Activated naive CD4-positive, alpha-beta T cell treated with anti-CD3 and anti-CD28 coated beads for 36 hours (primary cell): ENCODE results near the gene SF3A1. TPM values are rescaled to one million over a fixed set of nuclear protein-coding genes. Genes with fewer than 3 reads are reported as not detected.
A peak's percentile ranks its signal among the peaks of the same experiment; 100 is the strongest.

ENCODE experiments used
- CTCF ChIA-PET: fragments of 350-600 bp; sonication (Branson Sonifier 250); formaldehyde crosslinking; loops from one replicate; lab custom pipeline; 2021; ENCODE audit warnings: antibody characterized with exemption; lab: Charles Lee
- DNase-seq: peaks from one replicate; pipeline ENCODE4 v3.0.0-alpha.2; 2020
- H3K27ac Mint-ChIP-seq: one replicate; pipeline ENCODE4 v1.8.0; 2021; ENCODE audit warnings: mild to moderate bottlenecking, mixed read lengths
- H3K27me3 Mint-ChIP-seq: one replicate; pipeline ENCODE4 v1.8.0; 2021; ENCODE audit warnings: low read depth, mixed read lengths
- H3K36me3 Mint-ChIP-seq: one replicate; pipeline ENCODE4 v1.8.0; 2021; ENCODE audit warnings: low read depth, mixed read lengths
- H3K4me1 Mint-ChIP-seq: one replicate; pipeline ENCODE4 v1.8.0; 2021; ENCODE audit warnings: low read depth, mixed read lengths
- H3K4me3 Mint-ChIP-seq: one replicate; pipeline ENCODE4 v1.8.0; 2021; ENCODE audit warnings: mild to moderate bottlenecking, moderate library complexity, mixed read lengths
- H3K9me3 Mint-ChIP-seq: one replicate; pipeline ENCODE4 v1.8.0; 2021; ENCODE audit warnings: mixed read lengths
- intact Hi-C: fragments of 100-400 bp; cut with micrococcal nuclease; formaldehyde crosslinking; loops from one replicate; pipeline ENCODE4 v1.15.1; 2023
- total RNA-seq, 2 experiments: library from RNA; stranded (reverse); gene quantifications; one replicate each; pipeline ENCODE4 v1.2.3, GENCODE V29; 2021

SF3A1 gene
- total RNA-seq, 2 experiments from 2014 or later: 274 to 276 TPM

GRCh38 chr22:30306627-30307011, 50.1 kb downstream of the SF3A1 start:
- CTCF ChIA-PET: interaction anchor here (0.7 to 3.6 kb wide), 3 partner anchors 10 to 19 kb away, joined by 3 to 10 read pairs (median 8); no protein-coding TSS in a partner anchor
- Mint-ChIP-seq H3K4me1 (peaks cover 98% of the 10 kb centered on the region), H3K27me3 (no peaks in the 10 kb centered on the region), H3K9me3 (no peaks in the 10 kb centered on the region), H3K27ac (peak overlapping the region; percentile 97), H3K4me3 (peak overlapping the region; percentile 70), H3K36me3 (peaks cover 3% of the 10 kb centered on the region)
- intact Hi-C loops: loop anchor here (1.0 kb wide), 2 partner anchors 9 to 50 kb away; partner anchors contain the start of gene SF3A1
- DNase-seq: no peak

- Mint-ChIP-seq H3K9me3 (no peaks in the 10 kb centered on the region), H3K36me3 (peaks cover 7% of the 10 kb centered on the region), H3K27ac (peak overlapping the region; percentile 97), H3K4me1 (peaks cover 98% of the 10 kb centered on the region), H3K27me3 (no peaks in the 10 kb centered on the region), H3K4me3 (peak overlapping the region; percentile 70)
- intact Hi-C loops: loop anchor here (1.0 to 2.0 kb wide), 4 partner anchors 9 to 50 kb away; partner anchors contain the start of genes CASTOR1, SF3A1 and TBC1D10A
- DNase-seq: peak; percentile 62
- CTCF ChIA-PET: interaction anchor here (0.7 to 3.6 kb wide), 3 partner anchors 11 to 18 kb away, joined by 3 to 10 read pairs (median 8); no protein-coding TSS in a partner anchor
Observed at GRCh38 chr22:30305906-30306626, 50.6 kb downstream of the SF3A1 start.

GRCh38 chr22:30305519-30305905, 51.2 kb downstream of the SF3A1 start:
- DNase-seq: peak; percentile 78
- Mint-ChIP-seq H3K27ac (peak overlapping the region; percentile 97), H3K4me1 (peaks cover 98% of the 10 kb centered on the region), H3K9me3 (no peaks in the 10 kb centered on the region), H3K4me3 (peak overlapping the region; percentile 70), H3K36me3 (peaks cover 7% of the 10 kb centered on the region), H3K27me3 (no peaks in the 10 kb centered on the region)
- CTCF ChIA-PET: no interaction called here
- intact Hi-C loops: loop anchor here (1.0 to 2.0 kb wide), 2 partner anchors 17 to 21 kb away; partner anchors contain the start of genes CASTOR1 and TBC1D10A

GRCh38 chr22:30304495-30305244, 52.0 kb downstream of the SF3A1 start:
- intact Hi-C loops: loop anchor here (1.0 to 2.0 kb wide), 2 partner anchors 16 to 22 kb away; partner anchors contain the start of genes CASTOR1 and TBC1D10A
- Mint-ChIP-seq H3K9me3 (no peaks in the 10 kb centered on the region), H3K27ac (peak overlapping the region; percentile 97), H3K36me3 (peaks cover 7% of the 10 kb centered on the region), H3K4me1 (peaks cover 97% of the 10 kb centered on the region), H3K4me3 (peak overlapping the region; percentile 70), H3K27me3 (no peaks in the 10 kb centered on the region)
- DNase-seq: no peak
- CTCF ChIA-PET: interaction anchor here (0.5 to 0.7 kb wide), 2 partner anchors 54 to 70 kb away, joined by 3 read pairs; no protein-coding TSS in a partner anchor

GRCh38 chr22:30302810-30303138, 53.9 kb downstream of the SF3A1 start:
- Mint-ChIP-seq H3K4me3 (peak overlapping the region; percentile 30), H3K27me3 (no peaks in the 10 kb centered on the region), H3K27ac (peak overlapping the region; percentile 97), H3K36me3 (peaks cover 8% of the 10 kb centered on the region), H3K9me3 (no peaks in the 10 kb centered on the region), H3K4me1 (peaks cover 96% of the 10 kb centered on the region)
- DNase-seq: no peak
- intact Hi-C loops: no loop called here
- CTCF ChIA-PET: interaction anchor here (1.1 to 1.9 kb wide), 4 partner anchors 10 to 88 kb away, joined by 3 to 10 read pairs (median 4); no protein-coding TSS in a partner anchor

- H3K9me3 Mint-ChIP-seq: no peaks in the 10 kb centered on the region
- peak overlapping the region; percentile 30 for H3K4me3 Mint-ChIP-seq
- H3K27me3 Mint-ChIP-seq: no peaks in the 10 kb centered on the region
- peaks cover 8% of the 10 kb centered on the region for H3K36me3 Mint-ChIP-seq
- CTCF ChIA-PET: interaction anchor here (0.6 to 1.9 kb wide), 6 partner anchors 11 to 123 kb away, joined by 3 to 10 read pairs (median 4); partner anchors contain the start of gene MTFP1
- intact Hi-C loops: no loop called here
- DNase-seq: peak; percentile 42
- peaks cover 98% of the 10 kb centered on the region for H3K4me1 Mint-ChIP-seq
- H3K27ac Mint-ChIP-seq: peak overlapping the region; percentile 97
Observed at GRCh38 chr22:30301995-30302809, 54.5 kb downstream of the SF3A1 start.

GRCh38 chr22:30299322-30299721, 57.4 kb downstream of the SF3A1 start:
- Mint-ChIP-seq H3K27me3 (no peaks in the 10 kb centered on the region), H3K4me3 (no peak overlapping the region), H3K27ac (peak overlapping the region; percentile 70), H3K36me3 (peaks cover 8% of the 10 kb centered on the region), H3K4me1 (peaks cover 90% of the 10 kb centered on the region), H3K9me3 (no peaks in the 10 kb centered on the region)
- CTCF ChIA-PET: interaction anchor here (1.0 to 1.4 kb wide), 2 partner anchors 11 to 24 kb away, joined by 4 to 5 read pairs; no protein-coding TSS in a partner anchor
- intact Hi-C loops: no loop called here
- no peak for DNase-seq

GRCh38 chr22:30297991-30298701, 58.5 kb downstream of the SF3A1 start:
- no peak for DNase-seq
- H3K4me3 Mint-ChIP-seq: no peak overlapping the region
- H3K9me3 Mint-ChIP-seq: no peaks in the 10 kb centered on the region
- H3K27me3 Mint-ChIP-seq: no peaks in the 10 kb centered on the region
- H3K36me3 Mint-ChIP-seq: peaks cover 12% of the 10 kb centered on the region
- CTCF ChIA-PET: interaction anchor here (0.6 to 3.6 kb wide), 2 partner anchors 11 to 24 kb away, joined by 4 to 20 read pairs; no protein-coding TSS in a partner anchor
- peaks cover 83% of the 10 kb centered on the region for H3K4me1 Mint-ChIP-seq
- intact Hi-C loops: no loop called here
- peak overlapping the region; percentile 72 for H3K27ac Mint-ChIP-seq

- H3K36me3 Mint-ChIP-seq: peaks cover 9% of the 10 kb centered on the region
- peaks cover 76% of the 10 kb centered on the region for H3K4me1 Mint-ChIP-seq
- no peak for DNase-seq
- no peaks in the 10 kb centered on the region for H3K9me3 Mint-ChIP-seq
- intact Hi-C loops: no loop called here
- H3K4me3 Mint-ChIP-seq: no peak overlapping the region
- no peaks in the 10 kb centered on the region for H3K27me3 Mint-ChIP-seq
- CTCF ChIA-PET: interaction anchor here (0.6 to 3.6 kb wide), 2 partner anchors 10 to 25 kb away, joined by 4 to 20 read pairs; no protein-coding TSS in a partner anchor
- H3K27ac Mint-ChIP-seq: peak overlapping the region; percentile 72
Observed at GRCh38 chr22:30297276-30297990, 59.3 kb downstream of the SF3A1 start.

GRCh38 chr22:30296833-30297232, 59.9 kb downstream of the SF3A1 start:
- H3K9me3 Mint-ChIP-seq: no peaks in the 10 kb centered on the region
- no peaks in the 10 kb centered on the region for H3K27me3 Mint-ChIP-seq
- CTCF ChIA-PET: interaction anchor here (1.5 to 3.6 kb wide), 2 partner anchors 10 to 96 kb away, joined by 3 to 20 read pairs; no protein-coding TSS in a partner anchor
- intact Hi-C loops: no loop called here
- H3K36me3 Mint-ChIP-seq: peaks cover 9% of the 10 kb centered on the region
- H3K4me3 Mint-ChIP-seq: no peak overlapping the region
- H3K27ac Mint-ChIP-seq: peak overlapping the region; percentile 72
- peaks cover 70% of the 10 kb centered on the region for H3K4me1 Mint-ChIP-seq
- no peak for DNase-seq
